Endothelial cell (in vitro differentiated cells): ENCODE measurements around the gene IRF6. TPM values are rescaled to one million over a fixed set of nuclear protein-coding genes. Genes with fewer than 3 reads are reported as not detected.

Experiments used
- DNase-seq: peaks from one replicate; pipeline ENCODE4 v3.0.0; 2021; ENCODE audit warnings: low spot score
- H3K27ac Mint-ChIP-seq: one replicate; pipeline ENCODE4 v1.8.0; 2021; ENCODE audit warnings: mixed read lengths, inconsistent platforms; ENCODE audit not compliant: unreplicated experiment
- H3K27me3 Mint-ChIP-seq: one replicate; pipeline ENCODE4 v1.8.0; 2021; ENCODE audit warnings: mild to moderate bottlenecking, moderate library complexity, mixed read lengths, inconsistent platforms; ENCODE audit not compliant: unreplicated experiment
- H3K36me3 Mint-ChIP-seq: one replicate; pipeline ENCODE4 v1.8.0; 2021; ENCODE audit warnings: mild to moderate bottlenecking, low read depth, mixed read lengths, inconsistent platforms; ENCODE audit not compliant: unreplicated experiment
- H3K4me1 Mint-ChIP-seq: one replicate; pipeline ENCODE4 v1.8.0; 2021; ENCODE audit warnings: mild to moderate bottlenecking, mixed read lengths, inconsistent platforms; ENCODE audit not compliant: unreplicated experiment
- H3K4me3 Mint-ChIP-seq: one replicate; pipeline ENCODE4 v1.8.0; 2021; ENCODE audit warnings: mild to moderate bottlenecking, mixed read lengths, inconsistent platforms; ENCODE audit not compliant: unreplicated experiment
- H3K9me3 Mint-ChIP-seq: one replicate; pipeline ENCODE4 v1.8.0; 2021; ENCODE audit warnings: mixed read lengths, inconsistent platforms; ENCODE audit not compliant: unreplicated experiment
- CTCF ChIP-seq: fragments of 200-600 bp; sonication (generic); IDR thresholded peaks from one replicate; pipeline ENCODE4 v1.5.0; 2021; ENCODE audit warnings: antibody characterized with exemption; ENCODE audit not compliant: unreplicated experiment
- total RNA-seq: library from RNA; stranded (reverse); fragmentation: NEBNext Ultra II Directional; extraction: Animal tissue kit (Norgen Biotek cat#: 25700); gene quantifications from one replicate; pipeline ENCODE4 v1.2.1, GENCODE V29; 2021; ENCODE audit not compliant: unreplicated experiment

IRF6 gene
- total RNA-seq, 1 donor from 2014 or later: 21.3 TPM

GRCh38 chr1:209785592-209785991 is 20.4 kb downstream of the IRF6 start:
- Mint-ChIP-seq H3K27me3 (peaks cover 10% of the 10 kb centered on the region), H3K27ac (no peak overlapping the region), H3K36me3 (peaks cover 14% of the 10 kb centered on the region), H3K4me1 (peaks cover 15% of the 10 kb centered on the region), H3K9me3 (no peaks in the 10 kb centered on the region), H3K4me3 (no peak overlapping the region)
- no peak for DNase-seq
- no peak for TF ChIP-seq CTCF

- peaks cover 15% of the 10 kb centered on the region for H3K4me1 Mint-ChIP-seq
- no peaks in the 10 kb centered on the region for H3K9me3 Mint-ChIP-seq
- H3K27ac Mint-ChIP-seq: peak within 1 kb of the TSS; percentile 96
- H3K4me3 Mint-ChIP-seq: peak within 1 kb of the TSS; percentile 91
- H3K27me3 Mint-ChIP-seq: peaks cover 10% of the 10 kb centered on the region
- peaks cover 14% of the 10 kb centered on the region for H3K36me3 Mint-ChIP-seq
- peak; percentile 100 for DNase-seq
- no peak for TF ChIP-seq CTCF
Measured at GRCh38 chr1:209784265-209785169, 21.4 kb downstream of the IRF6 start, which contains the start of gene C1orf74. C1orf74 (minus strand) TSS chr1:209784559; CDS start chr1:209783634, 925 bp downstream.

GRCh38 chr1:209783386-209783785 is 22.6 kb downstream of the IRF6 start:
- H3K36me3 Mint-ChIP-seq: peaks cover 9% of the 10 kb centered on the region
- no peak for DNase-seq
- H3K9me3 Mint-ChIP-seq: no peaks in the 10 kb centered on the region
- no peak overlapping the region for H3K27ac Mint-ChIP-seq
- H3K4me3 Mint-ChIP-seq: peak overlapping the region; percentile 91
- no peak for TF ChIP-seq CTCF
- H3K27me3 Mint-ChIP-seq: peaks cover 10% of the 10 kb centered on the region
- peaks cover 15% of the 10 kb centered on the region for H3K4me1 Mint-ChIP-seq

- Mint-ChIP-seq H3K9me3 (no peaks in the 10 kb centered on the region), H3K4me3 (no peak overlapping the region), H3K4me1 (peaks cover 15% of the 10 kb centered on the region), H3K36me3 (no peaks in the 10 kb centered on the region), H3K27ac (no peak overlapping the region), H3K27me3 (peaks cover 8% of the 10 kb centered on the region)
- TF ChIP-seq CTCF: no peak
- DNase-seq: no peak
Measured at GRCh38 chr1:209780268-209780667, 25.7 kb downstream of the IRF6 start.

GRCh38 chr1:209778102-209778501 is 27.8 kb downstream of the IRF6 start:
- Mint-ChIP-seq H3K27ac (no peak overlapping the region), H3K36me3 (no peaks in the 10 kb centered on the region), H3K9me3 (no peaks in the 10 kb centered on the region), H3K27me3 (peaks cover 2% of the 10 kb centered on the region), H3K4me1 (peaks cover 7% of the 10 kb centered on the region), H3K4me3 (no peak overlapping the region)
- no peak for DNase-seq
- TF ChIP-seq CTCF: no peak
